VCaP (cell line): ENCODE data around the gene ATP11A.
"Not testable (repeated sequence)": the region's sequence is repeated elsewhere in the genome, so short reads cannot be mapped to it uniquely, and the experiment has no call there.

Experiments
- H3K27ac ChIP-seq: fragments of 450-650 bp; 2 replicates; pipeline ENCODE4 v1.5.1; 2017
- CTCF ChIP-seq: fragments of 450-650 bp; conservative IDR thresholded peaks from 2 replicates; pipeline ENCODE4 v1.5.1; 2017; ENCODE audit warnings: mild to moderate bottlenecking, moderate library complexity

The ATP11A gene

DNA sequence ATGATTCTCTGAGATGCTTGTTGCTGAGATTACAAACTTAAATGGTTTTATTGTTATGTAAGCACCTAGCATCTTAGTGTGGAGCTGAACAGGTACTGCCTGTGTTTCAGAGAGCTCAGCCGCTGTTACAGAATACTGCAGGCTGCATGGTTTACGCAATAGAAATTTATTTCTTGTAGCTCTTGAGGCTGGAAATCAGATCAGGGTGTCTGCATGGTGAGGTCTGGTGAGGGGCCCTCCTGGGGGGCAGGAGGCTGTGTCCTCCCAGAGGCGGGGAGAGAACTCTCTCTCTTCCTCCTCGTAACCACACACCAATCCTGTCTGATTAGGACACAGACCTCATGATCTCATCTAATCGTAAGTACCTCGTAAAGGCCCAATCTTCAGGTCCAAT, 13.1 kb downstream of the ATP11A start:
- no peak overlapping the region for H3K27ac ChIP-seq
- TF ChIP-seq CTCF, result no peak

GRCh38 chr13:112703449-112704284, 13.8 kb downstream of the ATP11A start:
- TF ChIP-seq CTCF, result no peak
- no peak overlapping the region for H3K27ac ChIP-seq

DNA sequence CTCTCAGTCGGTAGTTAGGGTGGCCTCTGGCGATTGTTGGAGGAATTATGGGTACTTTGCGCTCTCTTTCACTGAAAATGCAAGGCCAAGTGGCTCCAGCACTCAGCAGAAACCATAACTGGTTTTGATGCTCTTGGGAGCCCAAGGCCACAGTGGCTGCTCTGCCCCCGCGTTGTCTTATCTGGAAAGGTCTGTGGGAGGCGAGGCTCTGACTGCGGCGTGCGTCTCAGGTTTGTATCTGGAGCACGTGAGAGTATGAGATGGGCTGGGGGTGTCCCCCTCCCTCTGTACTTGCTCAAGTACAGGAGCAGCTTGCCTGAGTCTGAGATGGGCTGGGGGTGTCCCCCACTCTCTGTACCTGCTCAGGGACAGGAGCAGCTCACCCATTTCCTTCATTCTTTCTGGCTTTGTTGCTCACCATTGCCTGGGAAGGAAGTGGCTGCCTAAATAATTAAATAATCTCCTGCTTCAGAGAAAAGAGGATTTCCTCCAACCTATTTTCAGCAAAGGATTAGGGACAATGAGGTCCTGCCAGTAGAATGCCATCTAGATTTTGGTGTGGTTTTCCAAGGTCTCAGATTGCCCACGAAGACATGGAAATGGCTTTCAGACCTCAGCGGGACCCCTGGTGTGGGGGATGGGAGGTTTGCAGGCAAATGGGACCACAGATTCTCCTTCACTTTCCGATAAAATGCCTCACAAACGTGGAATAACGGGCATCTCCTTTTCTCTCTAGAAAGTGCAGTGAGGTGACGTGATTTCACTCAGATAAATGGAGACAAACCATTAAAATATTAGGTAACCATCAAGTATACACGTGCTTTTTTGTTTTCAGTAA, 14.7 kb downstream of the ATP11A start:
- no peak for TF ChIP-seq CTCF
- H3K27ac ChIP-seq, result no peak overlapping the region

GRCh38 chr13:112705286-112705685, 15.4 kb downstream of the ATP11A start:
- TF ChIP-seq CTCF, result no peak
- H3K27ac ChIP-seq, result no peak overlapping the region

- no peak overlapping the region for H3K27ac ChIP-seq
- no peak for TF ChIP-seq CTCF
Measured at GRCh38 chr13:112706171-112706570, 16.3 kb downstream of the ATP11A start.

- H3K27ac ChIP-seq, result no peak overlapping the region
- no peak for TF ChIP-seq CTCF
Measured at GRCh38 chr13:112708560-112709240, 18.9 kb downstream of the ATP11A start.

DNA sequence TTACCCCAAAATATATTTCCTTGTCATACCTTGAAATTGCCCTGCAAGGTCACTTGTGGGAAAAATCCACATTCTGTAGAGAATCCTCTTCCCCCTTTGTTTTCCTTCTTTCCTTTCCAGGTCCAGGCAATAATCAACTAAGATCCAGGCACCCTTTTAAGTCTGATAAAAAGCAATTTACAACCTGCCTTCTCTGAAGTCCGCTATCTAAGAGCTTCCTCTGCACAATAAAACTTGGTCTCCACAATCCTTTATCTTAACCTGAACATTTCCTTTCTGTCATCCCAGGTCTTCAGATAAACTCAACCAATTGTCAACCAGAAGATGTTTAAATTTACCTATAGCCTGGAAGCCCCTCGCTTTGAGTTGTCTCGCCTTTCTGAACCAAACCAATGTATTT, 19.5 kb downstream of the ATP11A start:
- not testable (repeated sequence) for H3K27ac ChIP-seq
